Measurements from ENCODE around the gene CDON. TPM values are rescaled to one million over a fixed set of nuclear protein-coding genes. Genes with fewer than 3 reads are reported as not detected.

Gene CDON
- total RNA-seq, 1 donor = 2.6 TPM

DNA sequence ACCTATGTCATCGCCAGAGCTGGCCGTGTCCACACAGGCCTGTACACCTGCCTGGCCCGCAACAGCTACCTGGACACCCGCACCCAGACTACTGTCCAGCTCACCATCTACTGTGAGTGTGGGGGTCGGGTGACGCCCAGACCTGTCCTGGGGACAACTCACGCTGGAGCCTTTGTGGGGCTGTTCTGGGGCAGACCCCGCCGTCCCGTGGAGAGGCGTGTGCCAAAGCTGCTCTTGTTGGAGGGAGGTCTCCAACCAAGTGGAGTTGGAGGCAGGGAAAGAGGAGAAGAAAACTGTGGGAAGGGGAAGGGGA lies 112.5 kb downstream of the CDON start:
- no peak for DNase-seq (ENCODE audit: low read depth)
- no peak overlapping the region for H3K4me3 ChIP-seq (ENCODE audit: low read depth, low read length)
- TF ChIP-seq, protein P1, sequence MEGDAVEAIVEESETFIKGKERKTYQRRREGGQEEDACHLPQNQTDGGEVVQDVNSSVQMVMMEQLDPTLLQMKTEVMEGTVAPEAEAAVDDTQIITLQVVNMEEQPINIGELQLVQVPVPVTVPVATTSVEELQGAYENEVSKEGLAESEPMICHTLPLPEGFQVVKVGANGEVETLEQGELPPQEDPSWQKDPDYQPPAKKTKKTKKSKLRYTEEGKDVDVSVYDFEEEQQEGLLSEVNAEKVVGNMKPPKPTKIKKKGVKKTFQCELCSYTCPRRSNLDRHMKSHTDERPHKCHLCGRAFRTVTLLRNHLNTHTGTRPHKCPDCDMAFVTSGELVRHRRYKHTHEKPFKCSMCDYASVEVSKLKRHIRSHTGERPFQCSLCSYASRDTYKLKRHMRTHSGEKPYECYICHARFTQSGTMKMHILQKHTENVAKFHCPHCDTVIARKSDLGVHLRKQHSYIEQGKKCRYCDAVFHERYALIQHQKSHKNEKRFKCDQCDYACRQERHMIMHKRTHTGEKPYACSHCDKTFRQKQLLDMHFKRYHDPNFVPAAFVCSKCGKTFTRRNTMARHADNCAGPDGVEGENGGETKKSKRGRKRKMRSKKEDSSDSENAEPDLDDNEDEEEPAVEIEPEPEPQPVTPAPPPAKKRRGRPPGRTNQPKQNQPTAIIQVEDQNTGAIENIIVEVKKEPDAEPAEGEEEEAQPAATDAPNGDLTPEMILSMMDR (IDR thresholded peaks at IDR 0.05; ENCODE audit: insufficient read depth, low read depth, low read length) = no peak

DNA sequence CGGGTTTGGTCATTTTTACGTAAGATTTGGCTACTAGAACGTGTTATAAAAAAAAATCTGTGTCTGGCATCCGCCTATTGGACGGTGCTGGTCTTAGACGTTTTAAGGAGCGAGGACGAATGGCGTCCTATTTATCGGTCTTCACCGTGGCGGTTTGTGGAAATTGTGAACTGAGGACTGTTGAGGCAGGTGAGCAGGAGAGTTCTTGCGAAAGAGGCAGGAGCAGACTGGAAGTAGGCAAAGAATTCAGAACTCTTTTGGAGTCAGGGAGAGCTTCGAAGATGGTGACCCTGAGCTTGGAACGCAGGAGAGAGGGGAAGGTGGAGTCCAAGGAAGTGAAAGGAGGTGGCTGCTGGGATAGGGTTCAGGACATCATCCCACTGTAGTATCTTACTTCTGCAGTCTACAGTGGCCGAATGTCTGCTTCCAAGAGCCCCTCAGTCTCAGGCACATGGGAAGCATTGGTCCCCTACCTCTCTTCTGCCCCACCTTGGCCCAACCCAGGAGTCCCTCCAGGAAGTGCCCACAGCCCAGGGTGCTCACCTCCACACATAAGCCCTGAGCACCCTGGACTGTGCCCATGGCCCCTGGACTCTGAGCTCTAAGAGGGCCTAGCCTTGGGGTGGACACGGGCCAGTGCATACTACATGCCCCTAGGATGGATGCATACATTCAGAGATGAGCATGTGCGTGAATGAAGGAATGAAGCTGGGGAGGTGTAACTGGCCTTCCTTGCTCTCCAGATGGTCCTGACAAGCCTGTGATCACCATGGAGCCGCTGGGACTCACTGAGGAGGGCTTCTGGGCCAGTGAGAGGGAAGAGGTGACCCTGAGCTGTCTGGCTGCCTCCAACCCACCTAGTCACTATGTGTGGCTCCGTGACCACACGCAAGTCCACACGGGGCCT lies 113.1 kb downstream of the CDON start:
- DNase-seq (ENCODE audit: low read depth) = no peak
- TF ChIP-seq, protein P1 (IDR thresholded peaks at IDR 0.05; ENCODE audit: insufficient read depth, low read depth, low read length) = no peak
- no peak overlapping the region for H3K4me3 ChIP-seq (ENCODE audit: low read depth, low read length)

DNA sequence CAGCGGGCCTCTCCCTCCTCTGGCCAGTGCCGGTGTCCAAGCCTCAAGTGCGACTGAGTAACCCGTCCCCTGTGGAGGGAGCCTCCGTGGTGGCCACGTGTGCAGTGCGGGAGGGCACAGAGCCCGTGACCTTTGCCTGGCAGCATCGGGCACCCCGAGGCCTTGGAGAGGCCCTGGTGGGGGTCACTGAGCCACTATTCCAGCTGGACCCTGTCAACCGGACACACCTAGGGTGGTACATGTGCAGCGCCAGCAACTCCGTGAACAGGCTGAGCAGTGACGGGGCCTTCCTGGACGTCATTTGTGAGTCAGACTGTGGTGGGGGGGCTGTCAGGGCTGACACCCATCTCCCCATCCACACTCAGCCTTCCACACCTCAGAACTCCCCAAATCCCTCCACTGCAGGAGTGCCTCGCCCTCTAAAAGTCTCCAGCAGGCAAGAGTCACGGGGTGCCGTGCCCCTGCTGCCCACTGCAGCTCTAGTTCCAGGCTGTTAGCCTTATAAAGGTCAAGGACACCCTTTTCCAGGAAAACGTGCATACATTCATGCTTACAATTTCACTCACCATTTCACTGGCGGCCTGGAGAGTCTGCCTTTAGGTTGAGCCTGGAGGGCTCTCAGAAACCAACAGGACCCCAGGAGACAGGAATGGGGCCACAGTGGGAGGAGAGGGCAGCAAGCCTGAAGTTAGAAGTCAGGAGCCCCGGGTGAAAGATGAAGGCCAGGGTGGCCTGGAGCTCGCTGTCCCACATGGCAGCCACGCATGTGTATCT lies 114.2 kb downstream of the CDON start:
- no peak overlapping the region for H3K4me3 ChIP-seq (ENCODE audit: low read depth, low read length)
- TF ChIP-seq, protein P1 (IDR thresholded peaks at IDR 0.05; ENCODE audit: insufficient read depth, low read depth, low read length) = no peak
- DNase-seq (ENCODE audit: low read depth) = no peak

DNA sequence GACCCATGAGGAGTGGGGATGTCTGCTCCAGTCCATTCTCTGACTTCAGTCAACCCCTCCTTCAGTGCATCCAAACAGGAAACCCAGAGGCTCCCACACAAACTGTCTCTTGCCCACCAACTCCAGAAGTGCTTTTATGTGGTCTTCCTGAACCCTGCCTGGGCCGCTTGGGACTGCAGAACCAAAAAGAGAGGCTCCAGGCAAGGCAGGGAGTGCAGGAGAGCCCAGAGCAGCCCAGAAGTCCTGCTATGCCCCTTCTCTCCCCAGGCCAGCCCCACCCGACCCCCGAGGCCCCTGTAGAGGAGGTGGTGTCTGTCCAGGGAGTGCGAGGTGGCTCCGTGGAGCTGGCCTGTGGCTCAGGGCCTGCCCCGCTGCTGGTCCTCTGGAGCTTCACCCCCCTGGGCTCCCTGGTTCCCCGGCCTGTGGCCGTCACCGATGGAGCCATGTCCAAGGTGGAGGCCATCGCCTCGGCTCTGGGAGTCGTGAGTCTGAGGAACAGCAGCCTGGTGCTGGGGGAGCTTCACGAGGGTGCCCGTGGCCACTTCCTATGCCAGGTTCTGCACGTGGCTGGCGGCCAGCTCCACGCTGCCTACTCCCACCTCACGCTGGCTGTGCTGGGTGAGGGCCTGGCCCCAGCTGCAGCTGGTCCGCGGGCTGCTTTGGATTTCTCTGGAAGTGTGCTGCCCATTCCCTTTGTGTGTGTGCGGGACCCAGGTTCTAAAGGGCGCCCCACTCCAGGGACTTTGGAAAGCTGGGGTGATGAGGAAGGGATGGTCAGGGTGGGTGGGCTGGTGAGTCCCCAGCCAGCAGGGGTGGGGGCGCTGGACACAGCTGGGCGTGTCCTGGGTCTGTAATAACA lies 115.0 kb downstream of the CDON start:
- no peak for DNase-seq (ENCODE audit: low read depth)
- TF ChIP-seq, protein P1 (IDR thresholded peaks at IDR 0.05; ENCODE audit: insufficient read depth, low read depth, low read length) = no peak
- no peak overlapping the region for H3K4me3 ChIP-seq (ENCODE audit: low read depth, low read length)

DNA sequence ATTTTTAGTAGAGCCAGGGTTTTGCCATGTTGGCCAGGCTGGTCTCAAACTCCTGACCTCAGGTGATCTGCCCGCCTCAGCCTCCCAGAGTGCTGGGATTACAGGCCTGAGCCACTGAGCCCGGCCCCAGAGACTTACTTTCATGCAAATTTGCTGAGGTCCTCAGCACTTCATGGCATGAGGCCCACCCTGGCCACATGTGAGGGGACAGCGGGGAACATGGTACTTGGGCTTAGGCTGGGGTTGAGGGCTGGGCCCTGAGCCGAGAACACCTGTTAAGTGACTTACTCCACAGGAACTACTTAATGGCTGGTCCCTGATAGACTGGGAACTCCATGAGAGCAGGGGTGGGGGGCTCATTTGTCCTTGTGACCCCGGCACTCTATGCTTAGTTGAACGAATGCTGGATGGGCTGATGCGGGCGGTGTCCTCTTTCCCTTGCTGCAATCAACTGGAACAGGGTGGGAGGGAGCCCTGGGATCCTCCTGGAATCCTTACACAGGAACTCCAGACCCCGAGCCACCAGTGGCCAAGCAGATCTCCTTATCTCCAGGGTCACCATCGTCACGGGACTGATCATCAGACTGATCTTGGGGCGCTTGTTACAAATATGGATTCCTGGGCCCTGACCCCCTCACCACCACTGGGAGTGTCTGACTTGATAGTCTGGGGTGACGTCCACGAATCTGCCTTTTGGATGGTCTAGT lies 115.8 kb downstream of the CDON start:
- H3K4me3 ChIP-seq (ENCODE audit: low read depth, low read length) = no peak overlapping the region
- TF ChIP-seq, protein P1 (IDR thresholded peaks at IDR 0.05; ENCODE audit: insufficient read depth, low read depth, low read length) = no peak
- no peak for DNase-seq (ENCODE audit: low read depth)
